HEK293T (cell line): ENCODE measurements around the gene ACSM5.

Source experiments
- BHLHE40 ChIP-seq: fragments of 450-650 bp; IDR thresholded peaks from 2 replicates; pipeline ENCODE4 v1.6.1; 2016; ENCODE audit warnings: mild to moderate bottlenecking, moderate library complexity, borderline replicate concordance
- FOXA1 ChIP-seq: fragments of 450-650 bp; IDR thresholded peaks from 2 replicates; pipeline ENCODE4 v1.6.1; 2016; ENCODE audit warnings: mild to moderate bottlenecking

DNA sequence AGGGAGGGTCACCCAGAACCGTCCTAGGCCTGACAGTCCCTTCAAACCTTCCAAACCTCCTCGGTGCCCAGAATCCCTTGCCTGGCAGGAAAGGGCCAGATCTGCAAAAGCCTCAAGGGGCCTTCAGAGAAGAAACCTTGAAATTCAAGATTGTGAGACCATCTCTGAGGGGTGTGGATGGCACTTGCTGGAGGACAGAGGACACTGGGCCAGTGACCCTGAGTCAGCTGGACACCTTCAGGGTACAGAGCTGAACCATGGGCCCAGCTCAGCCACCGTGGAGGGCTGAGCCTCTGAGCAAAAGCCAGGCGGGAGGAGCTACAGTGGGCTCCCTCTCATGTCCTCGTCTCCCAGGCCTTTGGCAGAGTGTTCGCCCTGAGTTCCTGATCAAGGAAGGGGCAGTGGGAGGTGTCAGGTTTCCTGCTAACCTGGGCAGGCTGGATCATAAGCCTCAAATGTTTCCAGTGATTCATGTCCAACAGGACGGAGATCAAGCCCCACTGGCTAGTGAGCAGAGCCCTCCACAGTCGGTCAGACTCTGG is 7.8 kb upstream of the ACSM5 start:
- TF ChIP-seq BHLHE40 (no peak), FOXA1 (no peak)
